Neural crest cell (in vitro differentiated cells): ENCODE measurements around the gene HOXD8. TPM values are rescaled to one million over a fixed set of nuclear protein-coding genes. Genes with fewer than 3 reads are reported as not detected.

Experiments
- DNase-seq: peaks from one replicate; pipeline ENCODE4 v3.0.0; 2021; ENCODE audit warnings: low read depth, mixed read lengths, low spot score
- H3K27ac Mint-ChIP-seq: one replicate; pipeline ENCODE4 v1.8.0; 2021; ENCODE audit warnings: mild to moderate bottlenecking, mixed read lengths; ENCODE audit not compliant: unreplicated experiment
- H3K27me3 Mint-ChIP-seq: 2 replicates; pipeline ENCODE4 v1.8.0; 2021; ENCODE audit warnings: low read depth, mild to moderate bottlenecking, mixed read lengths
- H3K36me3 Mint-ChIP-seq: 2 replicates; pipeline ENCODE4 v1.8.0; 2021; ENCODE audit warnings: low read depth, mild to moderate bottlenecking, mixed read lengths
- H3K4me1 Mint-ChIP-seq: 2 replicates; pipeline ENCODE4 v1.8.0; 2021; ENCODE audit warnings: mixed read lengths
- H3K4me3 Mint-ChIP-seq: one replicate; pipeline ENCODE4 v1.8.0; 2021; ENCODE audit warnings: mild to moderate bottlenecking, mixed read lengths
- H3K9me3 Mint-ChIP-seq: 2 replicates; pipeline ENCODE4 v1.8.0; 2021; ENCODE audit warnings: mixed read lengths
- CTCF ChIP-seq: fragments of 200-600 bp; sonication (generic); conservative IDR thresholded peaks from 2 replicates; pipeline ENCODE4 v1.5.0; 2021; ENCODE audit warnings: antibody characterized with exemption, mild to moderate bottlenecking
- total RNA-seq: library from RNA; stranded (reverse); gene quantifications from 2 replicates; pipeline ENCODE4 v1.2.1, GENCODE V29; 2021

The HOXD8 gene
- total RNA-seq, 1 donor from 2014 or later: not detected

- no peak for TF ChIP-seq CTCF
- no peaks in the 10 kb centered on the region for H3K36me3 Mint-ChIP-seq
- no peak for DNase-seq
- H3K9me3 Mint-ChIP-seq: no peaks in the 10 kb centered on the region
- no peaks in the 10 kb centered on the region for H3K4me1 Mint-ChIP-seq
- no peak within 1 kb of the TSS for H3K4me3 Mint-ChIP-seq
- no peak within 1 kb of the TSS for H3K27ac Mint-ChIP-seq
- H3K27me3 Mint-ChIP-seq: peaks cover 99% of the 10 kb centered on the region
Observed at GRCh38 chr2:176151442-176152287, 22.2 kb downstream of the HOXD8 start, which contains the start of gene HOXD4. Gene HOXD4, plus strand, starts transcription at chr2:176151550. Its CDS starts 84 bp downstream, at chr2:176151634.

- Mint-ChIP-seq H3K27me3 (peaks cover 99% of the 10 kb centered on the region), H3K36me3 (no peaks in the 10 kb centered on the region), H3K27ac (no peak overlapping the region), H3K4me1 (peaks cover 3% of the 10 kb centered on the region), H3K4me3 (no peak overlapping the region), H3K9me3 (no peaks in the 10 kb centered on the region)
- no peak for DNase-seq
- no peak for TF ChIP-seq CTCF
Observed at GRCh38 chr2:176152350-176153181, 23.1 kb downstream of the HOXD8 start.

GRCh38 chr2:176154576-176155252 is 25.2 kb downstream of the HOXD8 start:
- DNase-seq: no peak
- Mint-ChIP-seq H3K27me3 (peaks cover 99% of the 10 kb centered on the region), H3K4me3 (no peak overlapping the region), H3K27ac (no peak overlapping the region), H3K9me3 (no peaks in the 10 kb centered on the region), H3K36me3 (no peaks in the 10 kb centered on the region), H3K4me1 (peaks cover 12% of the 10 kb centered on the region)
- TF ChIP-seq CTCF: no peak

GRCh38 chr2:176155356-176156044 is 26.0 kb downstream of the HOXD8 start:
- DNase-seq: no peak
- Mint-ChIP-seq H3K27me3 (peaks cover 99% of the 10 kb centered on the region), H3K27ac (no peak overlapping the region), H3K36me3 (no peaks in the 10 kb centered on the region), H3K4me1 (peaks cover 12% of the 10 kb centered on the region), H3K4me3 (no peak overlapping the region), H3K9me3 (no peaks in the 10 kb centered on the region)
- no peak for TF ChIP-seq CTCF

GRCh38 chr2:176156301-176156806 is 26.8 kb downstream of the HOXD8 start:
- no peaks in the 10 kb centered on the region for H3K36me3 Mint-ChIP-seq
- DNase-seq: no peak
- H3K4me3 Mint-ChIP-seq: peak overlapping the region; percentile 22
- no peaks in the 10 kb centered on the region for H3K9me3 Mint-ChIP-seq
- H3K27ac Mint-ChIP-seq: no peak overlapping the region
- H3K27me3 Mint-ChIP-seq: peaks cover 99% of the 10 kb centered on the region
- H3K4me1 Mint-ChIP-seq: peaks cover 12% of the 10 kb centered on the region
- no peak for TF ChIP-seq CTCF
